ENCODE measurements around the gene LAD1. TPM values are rescaled to one million over a fixed set of nuclear protein-coding genes. Genes with fewer than 3 reads are reported as not detected.

Gene LAD1
- total and polyA plus RNA-seq, 9 of the 15 experiments (the other 6 are each of a cell fraction or from before 2014, with no cell fraction given), result 0.31 TPM; not detected in 8

DNA sequence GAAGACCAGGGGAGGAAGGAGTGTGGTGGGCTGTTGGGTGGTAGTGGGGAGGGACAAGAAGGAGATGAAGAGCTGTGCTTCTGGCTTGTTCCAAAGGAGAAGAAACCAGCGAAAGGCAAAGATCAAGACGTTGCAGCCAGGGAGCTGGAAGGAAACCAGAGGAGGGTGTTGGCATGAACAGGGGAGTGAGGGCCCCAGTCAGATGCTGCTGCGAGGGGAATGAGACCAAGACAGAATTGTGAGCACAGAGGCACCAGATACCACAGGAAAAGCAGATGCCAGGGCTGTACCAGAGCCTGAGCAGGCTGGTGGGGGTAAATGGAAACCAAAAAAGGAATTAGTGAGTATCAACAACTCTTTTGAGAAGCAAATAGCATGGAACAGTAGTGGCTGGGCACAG, 6.0 kb downstream of the LAD1 start:
- no peaks in the 10 kb centered on the region for H3K36me3 ChIP-seq (ENCODE audit: control insufficient read depth, insufficient read depth, low read length)
- WGBS (ENCODE audit: insufficient coverage, low coverage, missing lambda C conversion rate), result 0% methylated on average over 3 of the region's 3 CpGs
- ATAC-seq, result no peak
- ChIA-PET CTCF (ENCODE audit: low intra/inter-chr PET ratio) (no interaction called here), POLR2A (interaction anchor here (1.2 kb wide), 1 partner anchor 24 kb away, joined by 3 read pairs; no protein-coding TSS in a partner anchor)
- H3K9me3 ChIP-seq (replicated peaks; ENCODE audit: control insufficient read depth, insufficient read depth, low read depth, low read length), result no peaks in the 10 kb centered on the region
- intact Hi-C loops (cut with micrococcal nuclease), result no loop called here
- FAIRE-seq, result no peak
- H3K4me3 ChIP-seq, result no peak overlapping the region
- H4K20me1 ChIP-seq (replicated peaks; ENCODE audit: control insufficient read depth, insufficient read depth, low read length), result no peaks in the 10 kb centered on the region; the same call in 1 of the 2 replicates
- H3K27me3 ChIP-seq (ENCODE audit: control insufficient read depth in 2 of 2, insufficient read depth in 2 of 2, low read length in 2 of 2), result peaks cover 28 to 84% of the 10 kb centered on the region in 2 experiments
- DNase-seq (ENCODE audit: extremely low read depth in 1 of 4, low spot score in 3 of 4), result no peak
- no peak overlapping the region for H3K9ac ChIP-seq (ENCODE audit: insufficient read depth in 1 of 2, low read depth in 2 of 2, low read length in 2 of 2)
- no peaks in the 10 kb centered on the region for H3K79me2 ChIP-seq (ENCODE audit: control insufficient read depth, insufficient read depth, low read length)
- H3K9me1 ChIP-seq (ENCODE audit: control insufficient read depth, insufficient read depth, low read length), result no peaks in the 10 kb centered on the region
- no peak overlapping the region for H3K4me2 ChIP-seq (ENCODE audit: insufficient read depth, low read length)
- no peak overlapping the region for H3K27ac ChIP-seq (ENCODE audit: extremely low read depth, low read depth, low read length)
- peaks cover 0 to 3% of the 10 kb centered on the region in 2 experiments; a peak in 1 of 5 replicates for H3K4me1 ChIP-seq (replicated peaks in 1 of 2; ENCODE audit: control insufficient read depth in 2 of 2, insufficient read depth in 2 of 2, low read length in 2 of 2)
- BruUV-seq (replicated peaks), result no TSS peak
- no peak overlapping the region for H2AFZ ChIP-seq (ENCODE audit: low read depth, low read length)
- in situ Hi-C loops (cut with MboI), result no loop called here
- TF ChIP-seq ZNF766 (CRISPR knock-in tag; conservative IDR thresholded peaks at IDR 0.05), result no peak
- TF ChIP-seq SIX5 (IDR thresholded peaks at IDR 0.05; ENCODE audit: borderline replicate concordance in 1 of 2, insufficient read depth in 1 of 2, low read depth in 1 of 2, low read length in 2 of 2), result no peak
- TF ChIP-seq KAT2B (IDR thresholded peaks at IDR 0.05; ENCODE audit: low read depth, low read length), result no peak
- no peak for TF ChIP-seq FIP1L1 (IDR thresholded peaks at IDR 0.05; ENCODE audit: low read depth, low read length, poor library complexity, severe bottlenecking)
- no peak for TF ChIP-seq CBX5 (IDR thresholded peaks at IDR 0.05; ENCODE audit: borderline replicate concordance, low read depth)
- TF ChIP-seq, protein P1, sequence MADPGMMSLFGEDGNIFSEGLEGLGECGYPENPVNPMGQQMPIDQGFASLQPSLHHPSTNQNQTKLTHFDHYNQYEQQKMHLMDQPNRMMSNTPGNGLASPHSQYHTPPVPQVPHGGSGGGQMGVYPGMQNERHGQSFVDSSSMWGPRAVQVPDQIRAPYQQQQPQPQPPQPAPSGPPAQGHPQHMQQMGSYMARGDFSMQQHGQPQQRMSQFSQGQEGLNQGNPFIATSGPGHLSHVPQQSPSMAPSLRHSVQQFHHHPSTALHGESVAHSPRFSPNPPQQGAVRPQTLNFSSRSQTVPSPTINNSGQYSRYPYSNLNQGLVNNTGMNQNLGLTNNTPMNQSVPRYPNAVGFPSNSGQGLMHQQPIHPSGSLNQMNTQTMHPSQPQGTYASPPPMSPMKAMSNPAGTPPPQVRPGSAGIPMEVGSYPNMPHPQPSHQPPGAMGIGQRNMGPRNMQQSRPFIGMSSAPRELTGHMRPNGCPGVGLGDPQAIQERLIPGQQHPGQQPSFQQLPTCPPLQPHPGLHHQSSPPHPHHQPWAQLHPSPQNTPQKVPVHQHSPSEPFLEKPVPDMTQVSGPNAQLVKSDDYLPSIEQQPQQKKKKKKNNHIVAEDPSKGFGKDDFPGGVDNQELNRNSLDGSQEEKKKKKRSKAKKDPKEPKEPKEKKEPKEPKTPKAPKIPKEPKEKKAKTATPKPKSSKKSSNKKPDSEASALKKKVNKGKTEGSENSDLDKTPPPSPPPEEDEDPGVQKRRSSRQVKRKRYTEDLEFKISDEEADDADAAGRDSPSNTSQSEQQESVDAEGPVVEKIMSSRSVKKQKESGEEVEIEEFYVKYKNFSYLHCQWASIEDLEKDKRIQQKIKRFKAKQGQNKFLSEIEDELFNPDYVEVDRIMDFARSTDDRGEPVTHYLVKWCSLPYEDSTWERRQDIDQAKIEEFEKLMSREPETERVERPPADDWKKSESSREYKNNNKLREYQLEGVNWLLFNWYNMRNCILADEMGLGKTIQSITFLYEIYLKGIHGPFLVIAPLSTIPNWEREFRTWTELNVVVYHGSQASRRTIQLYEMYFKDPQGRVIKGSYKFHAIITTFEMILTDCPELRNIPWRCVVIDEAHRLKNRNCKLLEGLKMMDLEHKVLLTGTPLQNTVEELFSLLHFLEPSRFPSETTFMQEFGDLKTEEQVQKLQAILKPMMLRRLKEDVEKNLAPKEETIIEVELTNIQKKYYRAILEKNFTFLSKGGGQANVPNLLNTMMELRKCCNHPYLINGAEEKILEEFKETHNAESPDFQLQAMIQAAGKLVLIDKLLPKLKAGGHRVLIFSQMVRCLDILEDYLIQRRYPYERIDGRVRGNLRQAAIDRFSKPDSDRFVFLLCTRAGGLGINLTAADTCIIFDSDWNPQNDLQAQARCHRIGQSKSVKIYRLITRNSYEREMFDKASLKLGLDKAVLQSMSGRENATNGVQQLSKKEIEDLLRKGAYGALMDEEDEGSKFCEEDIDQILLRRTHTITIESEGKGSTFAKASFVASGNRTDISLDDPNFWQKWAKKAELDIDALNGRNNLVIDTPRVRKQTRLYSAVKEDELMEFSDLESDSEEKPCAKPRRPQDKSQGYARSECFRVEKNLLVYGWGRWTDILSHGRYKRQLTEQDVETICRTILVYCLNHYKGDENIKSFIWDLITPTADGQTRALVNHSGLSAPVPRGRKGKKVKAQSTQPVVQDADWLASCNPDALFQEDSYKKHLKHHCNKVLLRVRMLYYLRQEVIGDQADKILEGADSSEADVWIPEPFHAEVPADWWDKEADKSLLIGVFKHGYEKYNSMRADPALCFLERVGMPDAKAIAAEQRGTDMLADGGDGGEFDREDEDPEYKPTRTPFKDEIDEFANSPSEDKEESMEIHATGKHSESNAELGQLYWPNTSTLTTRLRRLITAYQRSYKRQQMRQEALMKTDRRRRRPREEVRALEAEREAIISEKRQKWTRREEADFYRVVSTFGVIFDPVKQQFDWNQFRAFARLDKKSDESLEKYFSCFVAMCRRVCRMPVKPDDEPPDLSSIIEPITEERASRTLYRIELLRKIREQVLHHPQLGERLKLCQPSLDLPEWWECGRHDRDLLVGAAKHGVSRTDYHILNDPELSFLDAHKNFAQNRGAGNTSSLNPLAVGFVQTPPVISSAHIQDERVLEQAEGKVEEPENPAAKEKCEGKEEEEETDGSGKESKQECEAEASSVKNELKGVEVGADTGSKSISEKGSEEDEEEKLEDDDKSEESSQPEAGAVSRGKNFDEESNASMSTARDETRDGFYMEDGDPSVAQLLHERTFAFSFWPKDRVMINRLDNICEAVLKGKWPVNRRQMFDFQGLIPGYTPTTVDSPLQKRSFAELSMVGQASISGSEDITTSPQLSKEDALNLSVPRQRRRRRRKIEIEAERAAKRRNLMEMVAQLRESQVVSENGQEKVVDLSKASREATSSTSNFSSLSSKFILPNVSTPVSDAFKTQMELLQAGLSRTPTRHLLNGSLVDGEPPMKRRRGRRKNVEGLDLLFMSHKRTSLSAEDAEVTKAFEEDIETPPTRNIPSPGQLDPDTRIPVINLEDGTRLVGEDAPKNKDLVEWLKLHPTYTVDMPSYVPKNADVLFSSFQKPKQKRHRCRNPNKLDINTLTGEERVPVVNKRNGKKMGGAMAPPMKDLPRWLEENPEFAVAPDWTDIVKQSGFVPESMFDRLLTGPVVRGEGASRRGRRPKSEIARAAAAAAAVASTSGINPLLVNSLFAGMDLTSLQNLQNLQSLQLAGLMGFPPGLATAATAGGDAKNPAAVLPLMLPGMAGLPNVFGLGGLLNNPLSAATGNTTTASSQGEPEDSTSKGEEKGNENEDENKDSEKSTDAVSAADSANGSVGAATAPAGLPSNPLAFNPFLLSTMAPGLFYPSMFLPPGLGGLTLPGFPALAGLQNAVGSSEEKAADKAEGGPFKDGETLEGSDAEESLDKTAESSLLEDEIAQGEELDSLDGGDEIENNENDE (IDR thresholded peaks at IDR 0.05; ENCODE audit: low read depth, low read length), result no peak
- TF ChIP-seq, protein P2, sequence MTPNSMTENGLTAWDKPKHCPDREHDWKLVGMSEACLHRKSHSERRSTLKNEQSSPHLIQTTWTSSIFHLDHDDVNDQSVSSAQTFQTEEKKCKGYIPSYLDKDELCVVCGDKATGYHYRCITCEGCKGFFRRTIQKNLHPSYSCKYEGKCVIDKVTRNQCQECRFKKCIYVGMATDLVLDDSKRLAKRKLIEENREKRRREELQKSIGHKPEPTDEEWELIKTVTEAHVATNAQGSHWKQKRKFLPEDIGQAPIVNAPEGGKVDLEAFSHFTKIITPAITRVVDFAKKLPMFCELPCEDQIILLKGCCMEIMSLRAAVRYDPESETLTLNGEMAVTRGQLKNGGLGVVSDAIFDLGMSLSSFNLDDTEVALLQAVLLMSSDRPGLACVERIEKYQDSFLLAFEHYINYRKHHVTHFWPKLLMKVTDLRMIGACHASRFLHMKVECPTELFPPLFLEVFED (CRISPR knock-in tag; conservative IDR thresholded peaks at IDR 0.05), result no peak
- TF ChIP-seq ZFP1 (CRISPR knock-in tag; IDR thresholded peaks at IDR 0.05), result no peak
- TF ChIP-seq, protein P3, sequence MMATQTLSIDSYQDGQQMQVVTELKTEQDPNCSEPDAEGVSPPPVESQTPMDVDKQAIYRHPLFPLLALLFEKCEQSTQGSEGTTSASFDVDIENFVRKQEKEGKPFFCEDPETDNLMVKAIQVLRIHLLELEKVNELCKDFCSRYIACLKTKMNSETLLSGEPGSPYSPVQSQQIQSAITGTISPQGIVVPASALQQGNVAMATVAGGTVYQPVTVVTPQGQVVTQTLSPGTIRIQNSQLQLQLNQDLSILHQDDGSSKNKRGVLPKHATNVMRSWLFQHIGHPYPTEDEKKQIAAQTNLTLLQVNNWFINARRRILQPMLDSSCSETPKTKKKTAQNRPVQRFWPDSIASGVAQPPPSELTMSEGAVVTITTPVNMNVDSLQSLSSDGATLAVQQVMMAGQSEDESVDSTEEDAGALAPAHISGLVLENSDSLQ (IDR thresholded peaks at IDR 0.05), result no peak

All from K562 (cell line).